HEK293 (cell line): ENCODE results near the gene LRRN4CL.

Experiments used
- CTCF ChIA-PET: fragments of 350-600 bp; formaldehyde crosslinking; extraction: SDS; loops from one replicate; lab custom pipeline; 2021; ENCODE audit warnings: antibody characterized with exemption; lab: Yijun Ruan, JAX
- POLR2A ChIA-PET: fragments of 300-600 bp; formaldehyde crosslinking; extraction: SDS; loops from one replicate; lab custom pipeline; 2020; ENCODE audit warnings: antibody characterized with exemption, inconsistent platforms; lab: Yijun Ruan, JAX
- H3K27ac ChIP-seq: fragments of 200-500 bp; sonication (Bioruptor generic); 2 replicates; pipeline ENCODE4 v1.5.1; 2014; ENCODE audit warnings: low read depth, low read length, control low read depth, inconsistent platforms; ENCODE audit errors: extremely low read depth
- H3K36me3 ChIP-seq, 2 experiments: fragments of 200-500 bp in 1 of 2; sonication (Bioruptor generic) in 1 of 2; 1 replicate in 1 of 2; 2 replicates in 1 of 2; pipeline ENCODE4 v1.5.1; 2014 to 2017; ENCODE audit warnings: inconsistent platforms in 2 of 2, low read length in 2 of 2; ENCODE audit not compliant: control insufficient read depth in 2 of 2, insufficient read depth in 1 of 2
- H3K4me1 ChIP-seq: fragments of 200-500 bp; sonication (Bioruptor generic); 2 replicates; pipeline ENCODE4 v1.5.1; 2014; ENCODE audit warnings: mild to moderate bottlenecking, low read length, inconsistent platforms; ENCODE audit not compliant: control insufficient read depth, insufficient read depth
- H3K4me3 ChIP-seq: 2 replicates; pipeline ENCODE4 v1.5.1; 2011; ENCODE audit warnings: low read depth, mild to moderate bottlenecking, control low read depth, low read length, moderate library complexity
- H3K9me3 ChIP-seq: fragments of 200-500 bp; sonication (Bioruptor generic); 2 replicates; pipeline ENCODE4 v1.5.1; 2014; ENCODE audit warnings: low read depth, low read length, inconsistent platforms; ENCODE audit not compliant: control insufficient read depth, insufficient read depth
- IKZF3 ChIP-seq: fragments of 450-650 bp; IDR thresholded peaks from 2 replicates; pipeline ENCODE4 v1.5.0; 2018; ENCODE audit warnings: missing biosample characterization, mild to moderate bottlenecking, missing genetic modification characterization, moderate library complexity
- PRDM10 ChIP-seq: fragments of 450-650 bp; formaldehyde crosslinking; IDR thresholded peaks from 2 replicates; pipeline ENCODE4 v1.5.1; 2016; ENCODE audit warnings: missing biosample characterization, missing genetic modification characterization
- ZBTB44 ChIP-seq: fragments of 450-650 bp; IDR thresholded peaks from 2 replicates; pipeline ENCODE4 v1.5.1; 2018; ENCODE audit warnings: missing biosample characterization, mild to moderate bottlenecking, missing genetic modification characterization
- ZNF10 ChIP-seq: fragments of 450-650 bp; formaldehyde crosslinking; IDR thresholded peaks from 2 replicates; pipeline ENCODE4 v1.5.1; 2017; ENCODE audit warnings: missing biosample characterization, missing genetic modification characterization
- ZNF114 ChIP-seq: fragments of 450-650 bp; formaldehyde crosslinking; IDR thresholded peaks from 2 replicates; pipeline ENCODE4 v1.5.0; 2017; ENCODE audit warnings: missing biosample characterization, missing genetic modification characterization
- ZNF239 ChIP-seq: fragments of 450-650 bp; formaldehyde crosslinking; IDR thresholded peaks from 2 replicates; pipeline ENCODE4 v1.5.1; 2016; ENCODE audit warnings: missing biosample characterization, missing genetic modification characterization
- ZNF311 ChIP-seq: fragments of 450-650 bp; formaldehyde crosslinking; IDR thresholded peaks from 2 replicates; pipeline ENCODE4 v1.5.1; 2017; ENCODE audit warnings: missing biosample characterization, missing genetic modification characterization, borderline replicate concordance
- ZNF501 ChIP-seq: fragments of 450-650 bp; formaldehyde crosslinking; IDR thresholded peaks from 2 replicates; pipeline ENCODE4 v1.5.1; 2016; ENCODE audit warnings: missing biosample characterization, missing genetic modification characterization
- ZNF521 ChIP-seq: fragments of 450-650 bp; formaldehyde crosslinking; IDR thresholded peaks from 2 replicates; pipeline ENCODE4 v1.5.1; 2017; ENCODE audit warnings: missing biosample characterization, mild to moderate bottlenecking, missing genetic modification characterization
- ZNF549 ChIP-seq: fragments of 450-650 bp; IDR thresholded peaks from 2 replicates; pipeline ENCODE4 v1.5.1; 2018; ENCODE audit warnings: missing biosample characterization, missing genetic modification characterization, mild to moderate bottlenecking, inconsistent platforms, moderate library complexity
- ZNF585B ChIP-seq: fragments of 450-650 bp; formaldehyde crosslinking; IDR thresholded peaks from 2 replicates; pipeline ENCODE4 v1.5.1; 2016; ENCODE audit warnings: missing biosample characterization, missing genetic modification characterization
- ZNF610 ChIP-seq: fragments of 450-650 bp; formaldehyde crosslinking; IDR thresholded peaks from 2 replicates; pipeline ENCODE4 v1.5.1; 2016; ENCODE audit warnings: missing biosample characterization, missing genetic modification characterization, borderline replicate concordance
- ZNF677 ChIP-seq: fragments of 450-650 bp; IDR thresholded peaks from 2 replicates; pipeline ENCODE4 v1.5.0; 2018; ENCODE audit warnings: missing biosample characterization, mild to moderate bottlenecking, missing genetic modification characterization, moderate library complexity
- ZNF791 ChIP-seq: fragments of 450-650 bp; formaldehyde crosslinking; IDR thresholded peaks from 2 replicates; pipeline ENCODE4 v1.5.1; 2016; ENCODE audit warnings: missing biosample characterization, missing genetic modification characterization
- TF ChIP-seq, protein P1 (sequence below): fragments of 450-650 bp; formaldehyde crosslinking; IDR thresholded peaks from 2 replicates; pipeline ENCODE4 v1.5.1; 2016; ENCODE audit warnings: missing biosample characterization, missing genetic modification characterization
- TF ChIP-seq, protein P2 (sequence below): fragments of 450-650 bp; formaldehyde crosslinking; IDR thresholded peaks from 2 replicates; pipeline ENCODE4 v1.5.1; 2017; ENCODE audit warnings: missing biosample characterization, missing genetic modification characterization
- TF ChIP-seq, protein P3 (sequence below): fragments of 450-650 bp; formaldehyde crosslinking; IDR thresholded peaks from 2 replicates; pipeline ENCODE4 v1.5.1; 2017; ENCODE audit warnings: missing biosample characterization, missing genetic modification characterization
- TF ChIP-seq, protein P4 (sequence below): fragments of 450-650 bp; formaldehyde crosslinking; IDR thresholded peaks from 2 replicates; pipeline ENCODE4 v1.5.1; 2017; ENCODE audit warnings: missing biosample characterization, missing genetic modification characterization

The LRRN4CL gene

GRCh38 chr11:62712861-62713260, 23.5 kb upstream of the LRRN4CL start:
- Histone ChIP-seq H3K27ac (no peak overlapping the region), H3K36me3 (peaks cover 13 to 97% of the 10 kb centered on the region in 2 experiments), H3K4me1 (no peaks in the 10 kb centered on the region), H3K9me3 (no peaks in the 10 kb centered on the region), H3K4me3 (no peak overlapping the region)
- ChIA-PET CTCF (interaction anchor here (0.7 kb wide), 1 partner anchor 12 kb away, joined by 3 read pairs; no protein-coding TSS in a partner anchor), POLR2A (no interaction called here)
- TF ChIP-seq, protein P1, sequence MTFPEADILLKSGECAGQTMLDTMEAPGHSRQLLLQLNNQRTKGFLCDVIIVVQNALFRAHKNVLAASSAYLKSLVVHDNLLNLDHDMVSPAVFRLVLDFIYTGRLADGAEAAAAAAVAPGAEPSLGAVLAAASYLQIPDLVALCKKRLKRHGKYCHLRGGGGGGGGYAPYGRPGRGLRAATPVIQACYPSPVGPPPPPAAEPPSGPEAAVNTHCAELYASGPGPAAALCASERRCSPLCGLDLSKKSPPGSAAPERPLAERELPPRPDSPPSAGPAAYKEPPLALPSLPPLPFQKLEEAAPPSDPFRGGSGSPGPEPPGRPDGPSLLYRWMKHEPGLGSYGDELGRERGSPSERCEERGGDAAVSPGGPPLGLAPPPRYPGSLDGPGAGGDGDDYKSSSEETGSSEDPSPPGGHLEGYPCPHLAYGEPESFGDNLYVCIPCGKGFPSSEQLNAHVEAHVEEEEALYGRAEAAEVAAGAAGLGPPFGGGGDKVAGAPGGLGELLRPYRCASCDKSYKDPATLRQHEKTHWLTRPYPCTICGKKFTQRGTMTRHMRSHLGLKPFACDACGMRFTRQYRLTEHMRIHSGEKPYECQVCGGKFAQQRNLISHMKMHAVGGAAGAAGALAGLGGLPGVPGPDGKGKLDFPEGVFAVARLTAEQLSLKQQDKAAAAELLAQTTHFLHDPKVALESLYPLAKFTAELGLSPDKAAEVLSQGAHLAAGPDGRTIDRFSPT (tag by site-specific recombination) = no peak
- TF ChIP-seq, protein P2, sequence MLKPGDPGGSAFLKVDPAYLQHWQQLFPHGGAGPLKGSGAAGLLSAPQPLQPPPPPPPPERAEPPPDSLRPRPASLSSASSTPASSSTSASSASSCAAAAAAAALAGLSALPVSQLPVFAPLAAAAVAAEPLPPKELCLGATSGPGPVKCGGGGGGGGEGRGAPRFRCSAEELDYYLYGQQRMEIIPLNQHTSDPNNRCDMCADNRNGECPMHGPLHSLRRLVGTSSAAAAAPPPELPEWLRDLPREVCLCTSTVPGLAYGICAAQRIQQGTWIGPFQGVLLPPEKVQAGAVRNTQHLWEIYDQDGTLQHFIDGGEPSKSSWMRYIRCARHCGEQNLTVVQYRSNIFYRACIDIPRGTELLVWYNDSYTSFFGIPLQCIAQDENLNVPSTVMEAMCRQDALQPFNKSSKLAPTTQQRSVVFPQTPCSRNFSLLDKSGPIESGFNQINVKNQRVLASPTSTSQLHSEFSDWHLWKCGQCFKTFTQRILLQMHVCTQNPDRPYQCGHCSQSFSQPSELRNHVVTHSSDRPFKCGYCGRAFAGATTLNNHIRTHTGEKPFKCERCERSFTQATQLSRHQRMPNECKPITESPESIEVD = 0 out of 2 replicates have a peak, but pooled peaks have one; percentile 17
- TF ChIP-seq ZNF585B (tag by site-specific recombination) (no peak), PRDM10 (tag by site-specific recombination) (0 out of 2 replicates have a peak, but pooled peaks have one; percentile 29), ZNF114 (tag by site-specific recombination) (no peak)
- TF ChIP-seq, protein P3, sequence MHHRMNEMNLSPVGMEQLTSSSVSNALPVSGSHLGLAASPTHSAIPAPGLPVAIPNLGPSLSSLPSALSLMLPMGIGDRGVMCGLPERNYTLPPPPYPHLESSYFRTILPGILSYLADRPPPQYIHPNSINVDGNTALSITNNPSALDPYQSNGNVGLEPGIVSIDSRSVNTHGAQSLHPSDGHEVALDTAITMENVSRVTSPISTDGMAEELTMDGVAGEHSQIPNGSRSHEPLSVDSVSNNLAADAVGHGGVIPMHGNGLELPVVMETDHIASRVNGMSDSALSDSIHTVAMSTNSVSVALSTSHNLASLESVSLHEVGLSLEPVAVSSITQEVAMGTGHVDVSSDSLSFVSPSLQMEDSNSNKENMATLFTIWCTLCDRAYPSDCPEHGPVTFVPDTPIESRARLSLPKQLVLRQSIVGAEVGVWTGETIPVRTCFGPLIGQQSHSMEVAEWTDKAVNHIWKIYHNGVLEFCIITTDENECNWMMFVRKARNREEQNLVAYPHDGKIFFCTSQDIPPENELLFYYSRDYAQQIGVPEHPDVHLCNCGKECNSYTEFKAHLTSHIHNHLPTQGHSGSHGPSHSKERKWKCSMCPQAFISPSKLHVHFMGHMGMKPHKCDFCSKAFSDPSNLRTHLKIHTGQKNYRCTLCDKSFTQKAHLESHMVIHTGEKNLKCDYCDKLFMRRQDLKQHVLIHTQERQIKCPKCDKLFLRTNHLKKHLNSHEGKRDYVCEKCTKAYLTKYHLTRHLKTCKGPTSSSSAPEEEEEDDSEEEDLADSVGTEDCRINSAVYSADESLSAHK (tag by site-specific recombination) = peak; percentile 57

GRCh38 chr11:62712276-62712812, 23.0 kb upstream of the LRRN4CL start:
- H3K4me3 ChIP-seq = no peak overlapping the region
- POLR2A ChIA-PET = no interaction called here
- CTCF ChIA-PET = interaction anchor here (0.7 kb wide), 1 partner anchor 11 kb away, joined by 3 read pairs; no protein-coding TSS in a partner anchor
- no peaks in the 10 kb centered on the region for H3K4me1 ChIP-seq
- no peak overlapping the region for H3K27ac ChIP-seq
- H3K9me3 ChIP-seq = no peaks in the 10 kb centered on the region
- peaks cover 10 to 97% of the 10 kb centered on the region in 2 experiments for H3K36me3 ChIP-seq
- TF ChIP-seq ZNF501 (no peak), ZNF521 (tag by site-specific recombination) (no peak), ZBTB44 (no peak), ZNF610 (tag by site-specific recombination) (no peak), ZNF10 (tag by site-specific recombination) (no peak), ZNF791 (tag by site-specific recombination) (no peak), IKZF3 (tag by site-specific recombination) (no peak), ZNF677 (tag by site-specific recombination) (no peak), ZNF311 (tag by site-specific recombination) (no peak), ZNF239 (no peak), ZNF549 (tag by site-specific recombination) (no peak)
- TF ChIP-seq, protein P1 (tag by site-specific recombination) = no peak
- TF ChIP-seq, protein P4, sequence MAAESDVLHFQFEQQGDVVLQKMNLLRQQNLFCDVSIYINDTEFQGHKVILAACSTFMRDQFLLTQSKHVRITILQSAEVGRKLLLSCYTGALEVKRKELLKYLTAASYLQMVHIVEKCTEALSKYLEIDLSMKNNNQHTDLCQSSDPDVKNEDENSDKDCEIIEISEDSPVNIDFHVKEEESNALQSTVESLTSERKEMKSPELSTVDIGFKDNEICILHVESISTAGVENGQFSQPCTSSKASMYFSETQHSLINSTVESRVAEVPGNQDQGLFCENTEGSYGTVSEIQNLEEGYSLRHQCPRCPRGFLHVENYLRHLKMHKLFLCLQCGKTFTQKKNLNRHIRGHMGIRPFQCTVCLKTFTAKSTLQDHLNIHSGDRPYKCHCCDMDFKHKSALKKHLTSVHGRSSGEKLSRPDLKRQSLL (tag by site-specific recombination) = no peak
